ENCODE results near the gene MGAT4A. TPM values are rescaled to one million over a fixed set of nuclear protein-coding genes. Genes with fewer than 3 reads are reported as not detected.

The MGAT4A gene
- total and polyA plus RNA-seq, 2 donors (not counting 1 experiment from before 2014, with no cell fraction given): 16.5 to 32.7 TPM

DNA sequence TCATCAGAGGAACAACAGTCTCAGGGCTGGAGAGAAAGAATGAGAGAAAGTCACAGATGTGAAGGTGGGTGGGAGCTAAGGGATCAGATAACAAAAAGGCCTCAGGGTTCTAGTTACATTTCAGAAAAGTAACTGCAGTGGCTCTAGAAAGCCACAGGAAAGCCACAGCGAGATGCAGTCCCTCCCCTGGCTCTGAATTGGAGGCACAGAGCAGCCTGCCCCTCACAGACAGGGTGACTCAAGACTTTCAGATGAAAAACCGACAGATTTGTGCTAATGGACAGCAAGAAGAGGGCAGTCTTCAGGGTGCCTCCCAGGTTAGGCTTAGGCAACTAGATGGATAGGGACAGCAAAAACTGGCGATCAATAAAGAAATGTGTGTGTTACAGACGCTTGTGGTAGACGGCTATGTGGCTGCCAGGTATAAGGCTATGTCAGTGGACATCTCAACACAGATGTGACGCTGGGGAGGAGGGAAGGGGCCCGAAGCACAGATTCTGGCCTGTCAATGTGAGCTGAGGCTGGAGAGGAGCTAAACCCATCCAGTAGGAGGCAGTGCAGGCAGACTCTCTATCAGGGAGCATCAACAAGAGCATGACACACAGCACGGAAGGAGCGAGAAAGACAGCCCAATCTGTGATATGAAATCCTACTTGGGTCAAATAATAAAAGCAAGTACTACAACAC is 96.4 kb downstream of the MGAT4A start:
- CTCF ChIA-PET: interaction anchor here (1.3 kb wide), 1 partner anchor 15 kb away, joined by 3 read pairs; no protein-coding TSS in a partner anchor
- Histone ChIP-seq H3K4me1 (ENCODE audit: control insufficient read depth in 2 of 2, insufficient read depth in 2 of 2, low read length in 2 of 2) (peaks cover 5 to 7% of the 10 kb centered on the region in 2 donors), H3K36me3 (replicated peaks in 1 of 2; ENCODE audit: control extremely low read depth in 1 of 2, control insufficient read depth in 1 of 2, extremely low read depth in 1 of 2, insufficient read depth in 2 of 2, low read length in 1 of 2) (peaks cover 3 to 22% of the 10 kb centered on the region in 2 experiments), H3K4me2 (replicated peaks; ENCODE audit: low read depth, low read length, poor library complexity, severe bottlenecking) (no peak overlapping the region), H4K20me1 (ENCODE audit: control insufficient read depth, insufficient read depth, low read length, poor library complexity, severe bottlenecking) (no peaks in the 10 kb centered on the region), H3K27me3 (replicated peaks in 1 of 4; ENCODE audit: control extremely low read depth in 1 of 4, control insufficient read depth in 3 of 4, insufficient read depth in 4 of 4, low read length in 3 of 4) (no peaks in the 10 kb centered on the region), H3K4me3 (ENCODE audit: control extremely low read depth in 1 of 5, extremely low read depth in 1 of 5, insufficient read depth in 1 of 5, low read depth in 2 of 5, low read length in 4 of 5) (no peak overlapping the region), H3K9ac (ENCODE audit: low read length) (no peak overlapping the region), H3K79me2 (ENCODE audit: control insufficient read depth, insufficient read depth, low read length) (no peaks in the 10 kb centered on the region), H2AFZ (ENCODE audit: insufficient read depth, low read depth, low read length, poor library complexity, severe bottlenecking) (no peak overlapping the region), H3K27ac (ENCODE audit: low read length in 2 of 2) (no peak overlapping the region), H3K9me3 (ENCODE audit: control extremely low read depth in 1 of 3, control insufficient read depth in 2 of 3, insufficient read depth in 1 of 3, low read length in 2 of 3) (no peaks in the 10 kb centered on the region)
- Mint-ChIP-seq H3K4me3 (no peak overlapping the region), H3K27ac (no peak overlapping the region), H3K27me3 (no peaks in the 10 kb centered on the region), H3K4me1 (peaks cover 10% of the 10 kb centered on the region), H3K9me3 (ENCODE audit: insufficient read depth) (no peaks in the 10 kb centered on the region)
- no peak for DNase-seq
- POLR2A ChIA-PET: no interaction called here
- intact Hi-C loops (cut with micrococcal nuclease): no loop called here
- no peak for ATAC-seq (ENCODE audit: low read depth)
- WGBS (ENCODE audit: insufficient coverage): 94% methylated on average over 6 of the region's 9 CpGs
- no peak for TF ChIP-seq EZH2 (IDR thresholded peaks at IDR 0.05; ENCODE audit: borderline replicate concordance, insufficient read depth, low read depth, low read length, poor library complexity, severe bottlenecking)
- TF ChIP-seq, protein P1, sequence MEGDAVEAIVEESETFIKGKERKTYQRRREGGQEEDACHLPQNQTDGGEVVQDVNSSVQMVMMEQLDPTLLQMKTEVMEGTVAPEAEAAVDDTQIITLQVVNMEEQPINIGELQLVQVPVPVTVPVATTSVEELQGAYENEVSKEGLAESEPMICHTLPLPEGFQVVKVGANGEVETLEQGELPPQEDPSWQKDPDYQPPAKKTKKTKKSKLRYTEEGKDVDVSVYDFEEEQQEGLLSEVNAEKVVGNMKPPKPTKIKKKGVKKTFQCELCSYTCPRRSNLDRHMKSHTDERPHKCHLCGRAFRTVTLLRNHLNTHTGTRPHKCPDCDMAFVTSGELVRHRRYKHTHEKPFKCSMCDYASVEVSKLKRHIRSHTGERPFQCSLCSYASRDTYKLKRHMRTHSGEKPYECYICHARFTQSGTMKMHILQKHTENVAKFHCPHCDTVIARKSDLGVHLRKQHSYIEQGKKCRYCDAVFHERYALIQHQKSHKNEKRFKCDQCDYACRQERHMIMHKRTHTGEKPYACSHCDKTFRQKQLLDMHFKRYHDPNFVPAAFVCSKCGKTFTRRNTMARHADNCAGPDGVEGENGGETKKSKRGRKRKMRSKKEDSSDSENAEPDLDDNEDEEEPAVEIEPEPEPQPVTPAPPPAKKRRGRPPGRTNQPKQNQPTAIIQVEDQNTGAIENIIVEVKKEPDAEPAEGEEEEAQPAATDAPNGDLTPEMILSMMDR (IDR thresholded peaks at IDR 0.05): no peak

GRCh38 chr2:98632351-98632750 is 98.6 kb downstream of the MGAT4A start:
- peaks cover 0 to under 1% of the 10 kb centered on the region in 2 donors for H3K4me1 ChIP-seq (ENCODE audit: control insufficient read depth in 2 of 2, insufficient read depth in 2 of 2, low read length in 2 of 2)
- H3K79me2 ChIP-seq (ENCODE audit: control insufficient read depth, insufficient read depth, low read length): no peaks in the 10 kb centered on the region
- H3K9me3 Mint-ChIP-seq (ENCODE audit: insufficient read depth): no peaks in the 10 kb centered on the region
- H3K4me2 ChIP-seq (replicated peaks; ENCODE audit: low read depth, low read length, poor library complexity, severe bottlenecking): no peak overlapping the region
- POLR2A ChIA-PET: no interaction called here
- H3K27me3 ChIP-seq (replicated peaks in 1 of 4; ENCODE audit: control extremely low read depth in 1 of 4, control insufficient read depth in 3 of 4, insufficient read depth in 4 of 4, low read length in 3 of 4): no peaks in the 10 kb centered on the region
- H3K9me3 ChIP-seq (ENCODE audit: control extremely low read depth in 1 of 3, control insufficient read depth in 2 of 3, insufficient read depth in 1 of 3, low read length in 2 of 3): no peaks in the 10 kb centered on the region
- intact Hi-C loops (cut with micrococcal nuclease): no loop called here
- DNase-seq (no peak), ATAC-seq (ENCODE audit: low read depth) (no peak)
- H3K9ac ChIP-seq (ENCODE audit: low read length): no peak overlapping the region
- WGBS (ENCODE audit: insufficient coverage): 100% methylated on average over 3 of the region's 3 CpGs
- H3K27ac Mint-ChIP-seq: no peak overlapping the region
- TF ChIP-seq EZH2 (IDR thresholded peaks at IDR 0.05; ENCODE audit: borderline replicate concordance, insufficient read depth, low read depth, low read length, poor library complexity, severe bottlenecking): no peak
- TF ChIP-seq, protein P1 (IDR thresholded peaks at IDR 0.05): no peak
- no peaks in the 10 kb centered on the region for H4K20me1 ChIP-seq (ENCODE audit: control insufficient read depth, insufficient read depth, low read length, poor library complexity, severe bottlenecking)
- no peak overlapping the region for H3K4me3 ChIP-seq (ENCODE audit: control extremely low read depth in 1 of 5, extremely low read depth in 1 of 5, insufficient read depth in 1 of 5, low read depth in 2 of 5, low read length in 4 of 5)
- no peak overlapping the region for H2AFZ ChIP-seq (ENCODE audit: insufficient read depth, low read depth, low read length, poor library complexity, severe bottlenecking)
- no peak overlapping the region for H3K4me3 Mint-ChIP-seq
- no peak overlapping the region for H3K27ac ChIP-seq (ENCODE audit: low read length in 2 of 2)
- H3K27me3 Mint-ChIP-seq: no peaks in the 10 kb centered on the region
- CTCF ChIA-PET: interaction anchor here (2.1 kb wide), 1 partner anchor 17 kb away, joined by 11 read pairs; no protein-coding TSS in a partner anchor
- peaks cover 3 to 22% of the 10 kb centered on the region in 2 experiments for H3K36me3 ChIP-seq (replicated peaks in 1 of 2; ENCODE audit: control extremely low read depth in 1 of 2, control insufficient read depth in 1 of 2, extremely low read depth in 1 of 2, insufficient read depth in 2 of 2, low read length in 1 of 2)
- peaks cover 2% of the 10 kb centered on the region for H3K4me1 Mint-ChIP-seq
